G401 (cell line): ENCODE data around the gene INTS12. TPM values are rescaled to one million over a fixed set of nuclear protein-coding genes. Genes with fewer than 3 reads are reported as not detected.
A peak's percentile ranks its signal among the peaks of the same experiment; 100 is the strongest.

Experiments
- DNase-seq: peaks from one replicate; pipeline ENCODE4 v3.0.0-alpha.2; 2015; ENCODE audit warnings: low spot score
- in situ Hi-C: cut with HindIII; loops from 2 replicates; pipeline ENCODE4 v1.10.0; 2016; ENCODE audit warnings: low sequenced_read_pairs, mixed read lengths
- total RNA-seq: library from RNA; depleted of rRNA; stranded (reverse); fragments of >200 nt; shearing (Covaris generic); gene quantifications from 2 replicates; pipeline ENCODE4 v1.2.3, GENCODE V29; 2014; rRNA removed

Gene INTS12
- total RNA-seq, 1 experiment from 2014 or later = 30.1 TPM

- in situ Hi-C loops = no loop called here
- peak; percentile 40 for DNase-seq
Observed at GRCh38 chr4:105637408-105638176, 70.9 kb downstream of the INTS12 start.

- no peak for DNase-seq
- in situ Hi-C loops = no loop called here
Observed at GRCh38 chr4:105634402-105635080, 73.9 kb downstream of the INTS12 start.

DNA sequence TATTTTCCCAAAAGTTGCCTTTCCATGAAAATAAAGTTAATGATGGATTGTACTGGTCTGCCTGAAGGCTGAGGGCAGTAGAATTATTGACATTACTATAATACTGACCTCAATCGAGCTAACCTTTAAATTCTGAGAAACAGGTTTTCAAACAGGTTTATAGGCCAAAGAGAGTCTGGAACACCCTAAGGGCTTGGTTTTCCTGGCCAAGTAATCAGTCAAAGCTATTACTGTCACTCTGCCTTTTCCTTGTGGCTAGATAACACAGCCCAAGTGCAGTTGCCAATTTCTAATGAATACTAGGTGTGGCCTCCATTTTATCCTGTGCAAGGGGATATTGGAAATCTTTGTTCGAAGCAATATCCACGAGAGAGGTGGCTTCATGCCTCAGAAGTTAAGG lies 75.2 kb downstream of the INTS12 start:
- DNase-seq = no peak

More for the DNA sequence above, 75.2 kb downstream of the INTS12 start:
- in situ Hi-C loops = no loop called here

Other genes starting within 250 kb of the INTS12 start
- gene PPA2, start 234.6 kb downstream of the INTS12 start, total RNA-seq = 203 and 214 TPM in 2 replicates
- not detected in 2 replicates for gene ARHGEF38, start 156.1 kb downstream of the INTS12 start, total RNA-seq
- gene GSTCD, start 95 bp upstream of the INTS12 start, total RNA-seq = 22.2 and 45.4 TPM in 2 replicates
- gene NPNT, start 186.8 kb upstream of the INTS12 start, total RNA-seq = not detected in 2 replicates